A673 (cell line): ENCODE measurements around the gene TCF7.

Experiments
- EZH2 ChIP-seq: fragments of 200-600 bp; sonication (generic); IDR thresholded peaks from 2 replicates; pipeline ENCODE4 v1.6.1; 2017; ENCODE audit warnings: borderline replicate concordance, low read depth, mild to moderate bottlenecking, mixed read lengths, antibody characterized with exemption, low read length; ENCODE audit not compliant: poor library complexity, severe bottlenecking
- TF ChIP-seq, protein P1 (sequence below): fragments of 300-800, 200-600 bp; sonication (generic); conservative IDR thresholded peaks from 2 replicates; pipeline ENCODE4 v1.5.1; 2017; ENCODE audit warnings: low read depth, mild to moderate bottlenecking, antibody characterized with exemption, low read length, moderate library complexity, mixed read lengths

DNA sequence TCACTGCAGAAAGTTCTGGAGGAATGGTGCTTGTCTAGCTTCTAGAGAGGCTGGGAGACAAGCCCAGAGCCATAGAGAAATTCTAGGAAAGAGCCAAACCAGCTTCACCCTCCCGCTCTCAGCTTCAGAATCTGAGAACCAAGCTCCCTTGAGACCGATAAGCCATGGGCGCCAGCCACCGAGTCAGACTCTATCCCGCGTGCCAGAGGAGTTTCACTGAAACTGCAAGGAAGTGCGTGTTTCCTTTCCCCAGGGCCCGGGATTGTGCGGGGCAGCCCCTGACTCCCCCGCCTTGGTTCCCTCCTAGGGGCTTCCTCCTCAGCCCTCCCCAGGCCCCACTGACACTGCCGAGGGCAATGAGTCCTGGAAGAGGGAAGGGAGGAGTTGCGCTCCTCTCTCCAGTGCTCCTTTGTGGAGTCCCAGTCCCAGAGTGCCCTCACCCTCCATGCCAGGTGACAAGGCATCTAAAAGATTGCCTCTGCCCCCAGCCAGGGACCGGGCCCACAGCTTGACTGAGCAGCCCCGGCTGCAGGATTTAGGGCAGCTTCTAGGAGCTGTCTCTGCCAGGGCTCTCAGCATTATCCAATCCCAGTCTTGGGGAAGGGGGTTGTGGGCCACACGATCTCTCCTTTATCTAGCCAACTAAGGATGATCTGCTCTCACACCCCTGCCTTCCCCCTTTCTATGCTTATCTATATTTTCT lies 18.4 kb upstream of the TCF7 start:
- TF ChIP-seq, protein P1, sequence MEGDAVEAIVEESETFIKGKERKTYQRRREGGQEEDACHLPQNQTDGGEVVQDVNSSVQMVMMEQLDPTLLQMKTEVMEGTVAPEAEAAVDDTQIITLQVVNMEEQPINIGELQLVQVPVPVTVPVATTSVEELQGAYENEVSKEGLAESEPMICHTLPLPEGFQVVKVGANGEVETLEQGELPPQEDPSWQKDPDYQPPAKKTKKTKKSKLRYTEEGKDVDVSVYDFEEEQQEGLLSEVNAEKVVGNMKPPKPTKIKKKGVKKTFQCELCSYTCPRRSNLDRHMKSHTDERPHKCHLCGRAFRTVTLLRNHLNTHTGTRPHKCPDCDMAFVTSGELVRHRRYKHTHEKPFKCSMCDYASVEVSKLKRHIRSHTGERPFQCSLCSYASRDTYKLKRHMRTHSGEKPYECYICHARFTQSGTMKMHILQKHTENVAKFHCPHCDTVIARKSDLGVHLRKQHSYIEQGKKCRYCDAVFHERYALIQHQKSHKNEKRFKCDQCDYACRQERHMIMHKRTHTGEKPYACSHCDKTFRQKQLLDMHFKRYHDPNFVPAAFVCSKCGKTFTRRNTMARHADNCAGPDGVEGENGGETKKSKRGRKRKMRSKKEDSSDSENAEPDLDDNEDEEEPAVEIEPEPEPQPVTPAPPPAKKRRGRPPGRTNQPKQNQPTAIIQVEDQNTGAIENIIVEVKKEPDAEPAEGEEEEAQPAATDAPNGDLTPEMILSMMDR: no peak
- no peak for TF ChIP-seq EZH2
